Measurements from ENCODE around the gene GOLGA6L10. TPM values are rescaled to one million over a fixed set of nuclear protein-coding genes. Genes with fewer than 3 reads are reported as not detected.
A peak's percentile ranks its signal among the peaks of the same experiment; 100 is the strongest.

GOLGA6L10 gene
- total and polyA plus RNA-seq, 2 donors from 2014 or later = 0.45 to 2.5 TPM

DNA sequence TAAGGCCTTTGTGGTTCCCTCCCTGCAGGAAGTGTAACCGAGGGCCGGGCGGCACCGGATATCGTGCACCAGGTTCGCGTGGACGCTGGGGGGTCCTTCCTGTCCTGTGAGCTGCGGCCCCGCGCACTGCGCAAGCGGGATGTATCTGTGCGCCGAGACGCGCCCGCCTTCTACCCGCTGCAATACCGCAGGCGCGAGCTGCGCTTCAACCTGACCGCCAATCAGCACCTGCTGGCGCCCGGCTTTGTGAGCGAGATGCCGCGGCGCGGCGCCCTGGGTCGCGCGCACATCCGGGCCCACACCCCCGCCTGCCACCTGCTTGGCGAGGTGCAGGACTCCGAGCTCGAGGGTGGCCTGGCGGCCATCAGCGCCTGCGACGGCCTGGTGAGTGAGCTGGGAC is 50.8 kb downstream of the GOLGA6L10 start:
- FAIRE-seq (no peak), DNase-seq (peak; percentile 49 to 75 (median 68))
- Histone ChIP-seq H3K36me3 (ENCODE audit: control insufficient read depth in 2 of 3, insufficient read depth in 3 of 3, low read length in 3 of 3) (no peaks in the 10 kb centered on the region), H3K9ac (ENCODE audit: low read length in 3 of 3) (no peak overlapping the region), H3K27ac (ENCODE audit: low read depth in 2 of 2, low read length in 2 of 2) (no peak overlapping the region), H3K4me1 (ENCODE audit: control insufficient read depth in 2 of 3, insufficient read depth in 2 of 3, low read depth in 1 of 3, low read length in 3 of 3) (no peaks in the 10 kb centered on the region), H3K9me3 (ENCODE audit: control insufficient read depth in 2 of 3, insufficient read depth in 1 of 3, low read length in 3 of 3) (no peaks in the 10 kb centered on the region), H3K27me3 (ENCODE audit: control insufficient read depth, insufficient read depth, low read length) (no peaks in the 10 kb centered on the region), H3K4me3 (ENCODE audit: low read length in 3 of 3) (no peak overlapping the region)
- intact Hi-C loops (cut with DNase I) = no loop called here
- TF ChIP-seq, protein P1, sequence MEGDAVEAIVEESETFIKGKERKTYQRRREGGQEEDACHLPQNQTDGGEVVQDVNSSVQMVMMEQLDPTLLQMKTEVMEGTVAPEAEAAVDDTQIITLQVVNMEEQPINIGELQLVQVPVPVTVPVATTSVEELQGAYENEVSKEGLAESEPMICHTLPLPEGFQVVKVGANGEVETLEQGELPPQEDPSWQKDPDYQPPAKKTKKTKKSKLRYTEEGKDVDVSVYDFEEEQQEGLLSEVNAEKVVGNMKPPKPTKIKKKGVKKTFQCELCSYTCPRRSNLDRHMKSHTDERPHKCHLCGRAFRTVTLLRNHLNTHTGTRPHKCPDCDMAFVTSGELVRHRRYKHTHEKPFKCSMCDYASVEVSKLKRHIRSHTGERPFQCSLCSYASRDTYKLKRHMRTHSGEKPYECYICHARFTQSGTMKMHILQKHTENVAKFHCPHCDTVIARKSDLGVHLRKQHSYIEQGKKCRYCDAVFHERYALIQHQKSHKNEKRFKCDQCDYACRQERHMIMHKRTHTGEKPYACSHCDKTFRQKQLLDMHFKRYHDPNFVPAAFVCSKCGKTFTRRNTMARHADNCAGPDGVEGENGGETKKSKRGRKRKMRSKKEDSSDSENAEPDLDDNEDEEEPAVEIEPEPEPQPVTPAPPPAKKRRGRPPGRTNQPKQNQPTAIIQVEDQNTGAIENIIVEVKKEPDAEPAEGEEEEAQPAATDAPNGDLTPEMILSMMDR (IDR thresholded peaks at IDR 0.05; ENCODE audit: borderline replicate concordance, extremely low read depth, insufficient read depth) = no peak

DNA sequence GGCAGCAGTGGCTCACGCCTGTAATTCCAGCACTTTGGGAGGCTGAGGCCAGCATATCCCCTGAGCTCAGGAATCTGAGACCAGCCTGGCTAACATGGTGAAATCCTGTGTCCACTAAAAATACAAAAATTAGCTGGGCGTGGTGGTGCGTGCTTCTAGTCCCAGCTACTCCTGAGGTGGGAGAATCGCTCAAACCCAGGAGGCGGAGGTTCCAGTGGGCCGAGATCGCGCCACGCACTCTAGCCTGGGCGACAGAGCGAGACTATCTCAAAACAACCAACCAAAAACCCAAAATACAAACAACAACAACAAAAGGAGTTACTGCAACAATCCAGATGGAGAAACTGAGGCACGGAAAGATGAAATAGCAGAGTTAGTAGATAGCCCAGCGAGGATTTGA is 51.2 kb downstream of the GOLGA6L10 start:
- Histone ChIP-seq H3K27ac (ENCODE audit: low read depth in 2 of 2, low read length in 2 of 2) (no peak overlapping the region), H3K27me3 (ENCODE audit: control insufficient read depth, insufficient read depth, low read length) (no peaks in the 10 kb centered on the region), H3K36me3 (ENCODE audit: control insufficient read depth in 2 of 3, insufficient read depth in 3 of 3, low read length in 3 of 3) (no peaks in the 10 kb centered on the region), H3K4me1 (ENCODE audit: control insufficient read depth in 2 of 3, insufficient read depth in 2 of 3, low read depth in 1 of 3, low read length in 3 of 3) (no peaks in the 10 kb centered on the region), H3K9ac (ENCODE audit: low read length in 3 of 3) (no peak overlapping the region), H3K9me3 (ENCODE audit: control insufficient read depth in 2 of 3, insufficient read depth in 1 of 3, low read length in 3 of 3) (no peaks in the 10 kb centered on the region), H3K4me3 (ENCODE audit: low read length in 3 of 3) (no peak overlapping the region)
- DNase-seq = peak in 1 of 5 donors; percentile 8
- intact Hi-C loops (cut with DNase I) = no loop called here
- TF ChIP-seq, protein P1 (IDR thresholded peaks at IDR 0.05; ENCODE audit: borderline replicate concordance, extremely low read depth, insufficient read depth) = no peak
- FAIRE-seq = no peak

DNA sequence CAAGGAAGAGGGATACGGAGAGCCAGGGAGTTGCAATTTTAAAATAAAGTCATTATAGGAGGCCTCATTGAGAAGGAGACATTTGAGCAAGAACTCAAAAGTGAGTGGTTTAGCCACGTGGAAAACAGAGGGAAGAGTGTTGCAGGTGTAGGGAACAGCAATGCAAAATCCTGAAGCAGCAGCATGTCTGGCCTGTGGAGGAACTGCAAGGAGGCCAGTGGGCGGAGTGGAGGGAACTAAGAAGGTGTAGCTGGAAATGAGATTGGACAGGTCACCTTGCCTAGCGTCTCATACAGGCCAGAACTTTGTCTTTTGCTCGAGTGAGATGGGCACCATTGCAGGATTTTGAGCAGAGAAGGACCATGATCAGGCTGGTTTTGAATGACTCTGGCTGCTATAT is 51.7 kb downstream of the GOLGA6L10 start:
- no peak overlapping the region for H3K27ac ChIP-seq (ENCODE audit: low read depth in 2 of 2, low read length in 2 of 2)
- DNase-seq (peak in 1 of 5 donors; percentile 6), FAIRE-seq (no peak)
- no peaks in the 10 kb centered on the region for H3K27me3 ChIP-seq (ENCODE audit: control insufficient read depth, insufficient read depth, low read length)
- H3K4me3 ChIP-seq (ENCODE audit: low read length in 3 of 3) = no peak overlapping the region
- no peaks in the 10 kb centered on the region for H3K9me3 ChIP-seq (ENCODE audit: control insufficient read depth in 2 of 3, insufficient read depth in 1 of 3, low read length in 3 of 3)
- intact Hi-C loops (cut with DNase I) = no loop called here
- H3K9ac ChIP-seq (ENCODE audit: low read length in 3 of 3) = no peak overlapping the region
- TF ChIP-seq, protein P1 (IDR thresholded peaks at IDR 0.05; ENCODE audit: borderline replicate concordance, extremely low read depth, insufficient read depth) = no peak
- no peaks in the 10 kb centered on the region for H3K4me1 ChIP-seq (ENCODE audit: control insufficient read depth in 2 of 3, insufficient read depth in 2 of 3, low read depth in 1 of 3, low read length in 3 of 3)
- no peaks in the 10 kb centered on the region for H3K36me3 ChIP-seq (ENCODE audit: control insufficient read depth in 2 of 3, insufficient read depth in 3 of 3, low read length in 3 of 3)

DNA sequence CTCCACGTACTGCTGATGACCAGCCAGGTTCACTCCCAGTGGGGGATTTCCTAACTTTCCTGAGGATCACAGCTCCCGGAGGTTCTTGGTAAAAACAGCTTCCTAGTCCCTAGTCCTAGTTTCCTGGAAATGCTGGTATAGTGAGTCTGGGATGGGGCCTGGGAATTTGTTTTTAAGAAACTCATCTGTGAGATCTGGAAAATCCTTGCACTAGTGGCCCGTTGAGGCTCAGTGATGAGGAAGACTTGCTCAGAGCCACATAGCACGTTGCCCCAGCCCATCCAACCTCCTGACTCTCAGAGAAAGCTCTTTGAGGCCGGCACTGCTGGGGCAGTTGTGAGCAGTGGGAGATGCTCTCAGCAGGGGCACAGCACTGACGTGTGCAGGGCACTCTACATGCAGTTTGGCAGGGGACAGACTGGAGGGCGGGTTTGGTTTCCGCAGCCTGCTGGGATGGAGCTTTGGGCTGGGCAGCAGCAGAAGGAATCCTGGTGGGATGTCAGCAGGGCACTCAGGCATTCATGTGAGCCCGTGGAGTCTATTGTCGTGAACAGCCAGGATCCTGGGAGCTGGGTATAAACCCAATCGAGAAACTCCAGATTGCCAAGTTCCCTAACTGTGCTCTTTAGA is 55.1 kb downstream of the GOLGA6L10 start:
- no peaks in the 10 kb centered on the region for H3K4me1 ChIP-seq (ENCODE audit: control insufficient read depth in 2 of 3, insufficient read depth in 2 of 3, low read depth in 1 of 3, low read length in 3 of 3)
- no peaks in the 10 kb centered on the region for H3K36me3 ChIP-seq (ENCODE audit: control insufficient read depth in 2 of 3, insufficient read depth in 3 of 3, low read length in 3 of 3)
- H3K9ac ChIP-seq (ENCODE audit: low read length in 3 of 3) = no peak overlapping the region
- H3K9me3 ChIP-seq (ENCODE audit: control insufficient read depth in 2 of 3, insufficient read depth in 1 of 3, low read length in 3 of 3) = peaks cover 0 to 2% (median 0%) of the 10 kb centered on the region in 3 donors
- no peak for FAIRE-seq
- H3K27ac ChIP-seq (ENCODE audit: low read depth in 2 of 2, low read length in 2 of 2) = no peak overlapping the region
- H3K4me3 ChIP-seq (ENCODE audit: low read length in 3 of 3) = no peak overlapping the region
- H3K27me3 ChIP-seq (ENCODE audit: control insufficient read depth, insufficient read depth, low read length) = no peaks in the 10 kb centered on the region
- intact Hi-C loops (cut with DNase I) = no loop called here
- TF ChIP-seq, protein P1 (IDR thresholded peaks at IDR 0.05; ENCODE audit: borderline replicate concordance, extremely low read depth, insufficient read depth) = no peak
- DNase-seq = no peak
